Testis (tissue), 3 donors: ENCODE measurements around the gene PPP6R3. TPM values are rescaled to one million over a fixed set of nuclear protein-coding genes. Genes with fewer than 3 reads are reported as not detected.
"Not testable (repeated sequence)": the region's sequence is repeated elsewhere in the genome, so short reads cannot be mapped to it uniquely, and the experiment has no call there.

Experiments used
- DNase-seq: peaks from one replicate; pipeline ENCODE4 v3.0.0-alpha.2; 2019
- H3K27ac ChIP-seq, 2 donors: fragments of 200-600 bp; sonication (generic); one replicate each; pipeline ENCODE4 v1.5.1; 2019
- H3K27me3 ChIP-seq: fragments of 200-600 bp; sonication (generic); one replicate; pipeline ENCODE4 v1.5.1; 2019
- H3K36me3 ChIP-seq: fragments of 200-600 bp; sonication (generic); one replicate; pipeline ENCODE4 v1.5.1; 2017; ENCODE audit warnings: low read depth; ENCODE audit errors: missing control alignments
- H3K4me1 ChIP-seq: fragments of 200-600 bp; sonication (generic); one replicate; pipeline ENCODE4 v1.5.1; 2019
- H3K4me3 ChIP-seq, 2 donors: fragments of 200-600 bp; sonication (generic); one replicate each; pipeline ENCODE4 v1.5.1; 2017 to 2019
- H3K9me3 ChIP-seq: fragments of 200-600 bp; sonication (generic); one replicate; pipeline ENCODE4 v1.5.1; 2017
- POLR2A ChIP-seq: fragments of 450-650 bp; IDR thresholded peaks from one replicate; pipeline ENCODE4 v1.6.1; 2017; ENCODE audit warnings: antibody characterized with exemption, mild to moderate bottlenecking, moderate library complexity
- WGBS, 2 donors: methylation state at CpG; one replicate each; pipeline ENCODE4 v1.1.5; 2018; 5-methylcytosine and 5-hydroxymethylcytosine counted together
- intact Hi-C: fragments of 100-400 bp; cut with DNase I; formaldehyde crosslinking; loops from one replicate; pipeline ENCODE4 v1.15.1; 2023; ENCODE audit warnings: low total_unique reads
- polyA plus RNA-seq: library from polyadenylated mRNA; stranded (reverse); fragments of 350-450 nt; fragmentation: Illumina TruSeq; extraction: RNeasy Lipid Tissue Mini Kit (QIAGEN cat#74804); gene quantifications from one replicate; pipeline ENCODE4 v1.2.3, GENCODE V29; 2014; ENCODE audit warnings: low read depth, low replicate concordance; ENCODE audit not compliant: insufficient read depth
- total RNA-seq, 2 donors: library from RNA; depleted of rRNA; stranded (reverse); fragments of >200 nt; gene quantifications; one replicate each; pipeline ENCODE4 v1.2.3, GENCODE V29; 2016
- TF ChIP-seq, protein P1 (sequence below), 3 experiments: fragments of 450-650 bp in 2 of 3; fragments of 200-600 bp in 1 of 3; sonication (generic) in 1 of 3; IDR thresholded peaks; one replicate each; pipeline ENCODE4 v1.5.1; 2016 to 2019; ENCODE audit warnings: antibody characterized with exemption in 3 of 3, mild to moderate bottlenecking in 2 of 3, moderate library complexity in 1 of 3

PPP6R3 gene
- total and polyA plus RNA-seq, 3 donors from 2014 or later, result 88.5 to 190 (median 188) TPM

DNA sequence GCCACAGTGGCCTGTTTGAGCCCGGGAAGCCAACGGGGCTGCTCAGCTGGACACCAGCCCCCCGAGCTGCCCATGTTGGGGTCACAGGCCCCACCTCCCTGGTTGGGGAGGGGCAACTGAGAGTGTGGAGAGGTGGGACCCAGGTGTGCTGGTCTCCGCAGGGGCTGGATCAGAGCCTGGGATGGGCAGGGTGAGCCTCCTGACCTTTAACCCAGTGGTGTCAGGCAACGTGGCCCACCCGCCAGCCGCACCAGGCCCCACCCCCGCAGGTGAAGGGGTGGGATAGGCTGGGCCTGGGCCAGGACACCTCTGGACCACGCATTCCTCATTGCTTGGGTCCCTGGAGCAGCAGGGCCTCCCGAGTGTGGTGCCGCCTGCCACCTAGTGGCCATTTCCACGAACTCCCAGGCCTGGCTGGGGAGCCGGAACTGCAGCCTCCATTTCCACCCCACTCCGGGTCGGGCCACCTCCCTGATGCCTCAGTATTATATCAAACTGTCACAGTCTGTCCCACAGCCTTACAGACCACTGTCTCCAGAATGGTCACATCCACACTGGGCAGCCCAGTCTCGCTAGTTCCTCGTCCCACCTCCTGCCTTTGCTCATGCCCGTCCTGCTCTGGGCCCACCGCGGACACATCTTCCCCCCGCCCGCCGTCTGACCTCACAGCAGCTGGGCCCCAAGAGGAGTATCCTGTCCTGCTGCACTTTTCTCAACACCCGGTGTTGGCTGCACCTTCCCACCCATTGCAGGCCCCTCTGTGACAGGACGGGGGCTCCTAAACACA lies 13.3 kb upstream of the PPP6R3 start:
- peak; percentile 76 for DNase-seq
- Histone ChIP-seq H3K4me3 (no peak overlapping the region), H3K27ac (no peak overlapping the region), H3K4me1 (no peaks in the 10 kb centered on the region), H3K9me3 (no peaks in the 10 kb centered on the region), H3K27me3 (no peaks in the 10 kb centered on the region), H3K36me3 (no peaks in the 10 kb centered on the region)
- intact Hi-C loops, result no loop called here
- TF ChIP-seq POLR2A, result no peak
- TF ChIP-seq, protein P1, sequence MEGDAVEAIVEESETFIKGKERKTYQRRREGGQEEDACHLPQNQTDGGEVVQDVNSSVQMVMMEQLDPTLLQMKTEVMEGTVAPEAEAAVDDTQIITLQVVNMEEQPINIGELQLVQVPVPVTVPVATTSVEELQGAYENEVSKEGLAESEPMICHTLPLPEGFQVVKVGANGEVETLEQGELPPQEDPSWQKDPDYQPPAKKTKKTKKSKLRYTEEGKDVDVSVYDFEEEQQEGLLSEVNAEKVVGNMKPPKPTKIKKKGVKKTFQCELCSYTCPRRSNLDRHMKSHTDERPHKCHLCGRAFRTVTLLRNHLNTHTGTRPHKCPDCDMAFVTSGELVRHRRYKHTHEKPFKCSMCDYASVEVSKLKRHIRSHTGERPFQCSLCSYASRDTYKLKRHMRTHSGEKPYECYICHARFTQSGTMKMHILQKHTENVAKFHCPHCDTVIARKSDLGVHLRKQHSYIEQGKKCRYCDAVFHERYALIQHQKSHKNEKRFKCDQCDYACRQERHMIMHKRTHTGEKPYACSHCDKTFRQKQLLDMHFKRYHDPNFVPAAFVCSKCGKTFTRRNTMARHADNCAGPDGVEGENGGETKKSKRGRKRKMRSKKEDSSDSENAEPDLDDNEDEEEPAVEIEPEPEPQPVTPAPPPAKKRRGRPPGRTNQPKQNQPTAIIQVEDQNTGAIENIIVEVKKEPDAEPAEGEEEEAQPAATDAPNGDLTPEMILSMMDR (IDR thresholded peaks at IDR 0.05), result peak; percentile 78 to 93 (median 82)
- 58 to 77% methylated on average over 10 to 22 of the region's 25 CpGs for WGBS, 2 donors

DNA sequence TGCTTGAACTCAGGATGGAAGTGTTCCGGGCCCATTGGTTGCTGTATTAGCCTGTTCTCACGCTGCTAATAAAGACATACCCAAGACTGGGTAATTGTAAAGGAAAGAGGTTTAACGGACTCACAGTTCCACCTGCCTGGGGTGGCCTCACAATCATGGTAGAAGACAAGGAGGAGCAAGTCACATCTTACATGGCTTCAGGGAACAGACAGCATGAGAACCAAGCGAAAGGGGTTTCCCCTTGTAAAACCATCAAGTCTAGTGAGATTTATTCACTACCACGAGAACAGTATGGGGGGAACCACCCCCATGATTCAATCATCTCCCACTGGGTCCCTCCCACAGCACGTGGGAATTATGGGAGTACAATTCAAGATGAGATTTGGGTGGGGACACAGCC lies 12.6 kb upstream of the PPP6R3 start:
- 71 to 91% methylated on average over 6 of the region's 6 CpGs for WGBS, 2 donors
- intact Hi-C loops, H3K27ac ChIP-seq, H3K9me3 ChIP-seq, H3K27me3 ChIP-seq, H3K4me3 ChIP-seq, H3K36me3 ChIP-seq, DNase-seq, H3K4me1 ChIP-seq: not testable (repeated sequence)

DNA sequence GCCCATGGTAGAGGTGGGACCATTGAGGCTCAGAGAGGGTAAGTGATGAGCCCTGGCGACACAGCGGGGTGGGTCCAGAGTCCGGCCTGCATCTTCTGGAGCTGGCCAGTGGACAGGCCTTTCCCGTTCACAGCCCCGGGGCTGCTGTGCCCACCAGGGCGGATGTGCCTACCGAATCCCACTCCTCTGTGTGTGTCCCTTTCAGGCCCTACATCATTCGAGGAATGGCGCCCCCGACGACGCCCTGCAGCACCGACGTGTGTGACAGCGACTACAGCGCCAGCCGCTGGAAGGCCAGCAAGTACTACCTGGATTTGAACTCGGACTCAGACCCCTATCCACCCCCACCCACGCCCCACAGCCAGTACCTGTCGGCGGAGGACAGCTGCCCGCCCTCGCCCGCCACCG lies 11.9 kb upstream of the PPP6R3 start:
- intact Hi-C loops, result no loop called here

DNA sequence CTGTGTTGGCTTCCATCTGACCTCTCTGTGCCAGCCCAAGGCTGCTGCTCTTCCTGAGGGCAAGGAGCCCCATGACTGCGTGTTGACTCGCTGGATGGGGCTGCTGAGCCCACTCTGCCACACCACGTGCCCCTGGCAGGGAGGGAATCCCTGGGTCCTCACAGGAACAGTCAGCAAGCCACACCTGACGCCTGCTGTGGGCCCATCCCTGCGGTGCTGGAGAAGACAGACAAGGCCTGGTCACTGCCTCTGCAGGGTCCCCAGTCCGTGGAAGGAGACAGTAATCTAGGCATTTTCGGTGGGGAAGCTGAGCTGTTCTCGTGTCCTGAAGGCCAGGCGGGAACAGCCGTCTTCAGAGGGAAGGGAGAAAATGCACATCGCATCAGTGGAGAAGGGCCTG lies 10.6 kb upstream of the PPP6R3 start:
- H3K4me1 ChIP-seq, result no peaks in the 10 kb centered on the region
- no peak for TF ChIP-seq POLR2A
- TF ChIP-seq, protein P1 (IDR thresholded peaks at IDR 0.05), result no peak
- intact Hi-C loops, result no loop called here
- no peak overlapping the region for H3K4me3 ChIP-seq
- H3K27ac ChIP-seq, result no peak overlapping the region
- 92 to 93% methylated on average over 10 to 11 of the region's 11 CpGs for WGBS, 2 donors
- H3K27me3 ChIP-seq, result no peaks in the 10 kb centered on the region
- no peaks in the 10 kb centered on the region for H3K36me3 ChIP-seq
- H3K9me3 ChIP-seq, result no peaks in the 10 kb centered on the region
- no peak for DNase-seq

More for the DNA sequence above, 11.9 kb upstream of the PPP6R3 start:
- DNase-seq, result no peak
- TF ChIP-seq, protein P1 (IDR thresholded peaks at IDR 0.05), result no peak
- no peak for TF ChIP-seq POLR2A
- Histone ChIP-seq H3K4me3 (no peak overlapping the region), H3K9me3 (no peaks in the 10 kb centered on the region), H3K27me3 (no peaks in the 10 kb centered on the region), H3K27ac (no peak overlapping the region), H3K4me1 (no peaks in the 10 kb centered on the region), H3K36me3 (no peaks in the 10 kb centered on the region)
- 95% methylated on average over 21 to 25 of the region's 25 CpGs for WGBS, 2 donors

DNA sequence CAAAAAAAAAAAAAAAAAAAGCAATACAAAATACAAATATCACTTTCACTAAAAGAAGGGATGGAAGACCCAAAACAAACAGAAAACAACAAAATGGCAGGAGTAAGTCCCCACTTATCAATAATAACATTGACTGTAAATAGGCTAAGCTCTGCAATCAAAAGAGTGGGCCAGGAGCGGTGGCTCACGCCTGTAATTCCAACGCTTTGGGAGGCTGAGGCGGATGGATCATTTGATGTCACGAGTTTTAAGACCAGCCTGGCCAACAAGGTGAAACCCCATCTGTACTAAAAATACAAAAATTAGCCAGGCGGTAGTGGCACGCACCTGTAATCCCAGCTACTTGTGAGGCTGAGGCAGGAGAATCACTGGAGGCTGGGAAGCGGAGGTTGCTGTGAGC lies 9.8 kb upstream of the PPP6R3 start:
- H3K36me3 ChIP-seq, result no peaks in the 10 kb centered on the region
- no peaks in the 10 kb centered on the region for H3K9me3 ChIP-seq
- H3K4me1 ChIP-seq, result no peaks in the 10 kb centered on the region
- H3K27ac ChIP-seq, result no peak overlapping the region
- no peak for DNase-seq
- TF ChIP-seq POLR2A, result no peak
- TF ChIP-seq, protein P1 (IDR thresholded peaks at IDR 0.05), result no peak
- H3K27me3 ChIP-seq, result no peaks in the 10 kb centered on the region
- no peak overlapping the region for H3K4me3 ChIP-seq
- intact Hi-C loops, result no loop called here
- 98% methylated on average over 8 of the region's 8 CpGs for WGBS, 2 donors
